Measurements from ENCODE around the gene FAM13A. TPM values are rescaled to one million over a fixed set of nuclear protein-coding genes. Genes with fewer than 3 reads are reported as not detected.

The FAM13A gene
- total and polyA plus RNA-seq, 2 donors (not counting 3 experiments of a cell fraction or from before 2014, with no cell fraction given), result 3.3 to 10.5 TPM

- no peaks in the 10 kb centered on the region for H3K27me3 ChIP-seq (ENCODE audit: control insufficient read depth in 2 of 2, insufficient read depth in 2 of 2, low read length in 2 of 2)
- H3K27ac ChIP-seq (ENCODE audit: insufficient read depth, low read depth, low read length), result no peak overlapping the region
- ChIA-PET CTCF (interaction anchor here (1.4 kb wide), 1 partner anchor 9 kb away, joined by 3 read pairs; no protein-coding TSS in a partner anchor), POLR2A (no interaction called here)
- H3K9ac ChIP-seq (replicated peaks; ENCODE audit: extremely low read depth, insufficient read depth, low read length), result no peak overlapping the region
- TF ChIP-seq CTCF (IDR thresholded peaks at IDR 0.05; ENCODE audit: extremely low read depth in 1 of 2, insufficient read depth in 1 of 2, low read depth in 1 of 2, low read length in 2 of 2), result no peak
- TF ChIP-seq MYC (IDR thresholded peaks at IDR 0.05; ENCODE audit: low read depth, low read length), result no peak
- TF ChIP-seq POLR2A (IDR thresholded peaks at IDR 0.05; ENCODE audit: low read depth, low read length), result no peak
- no peak for TF ChIP-seq MAX (IDR thresholded peaks at IDR 0.05; ENCODE audit: insufficient read depth, insufficient read length)
- no peak for TF ChIP-seq EZH2 (IDR thresholded peaks at IDR 0.05; ENCODE audit: borderline replicate concordance, low read depth, low read length, severe bottlenecking)
- TF ChIP-seq FOS (IDR thresholded peaks at IDR 0.05; ENCODE audit: borderline replicate concordance, insufficient read depth, low read length), result no peak
- TF ChIP-seq GATA2 (IDR thresholded peaks at IDR 0.05; ENCODE audit: insufficient read depth, insufficient read length, low read depth, low read length), result no peak
- TF ChIP-seq POLR2AphosphoS5 (IDR thresholded peaks at IDR 0.05; ENCODE audit: insufficient read depth, low read depth, low read length), result no peak
- no peak for TF ChIP-seq JUN (IDR thresholded peaks at IDR 0.05; ENCODE audit: borderline replicate concordance, insufficient read depth, insufficient read length, low read depth)
- no peaks in the 10 kb centered on the region for H3K4me1 ChIP-seq (ENCODE audit: control insufficient read depth, extremely low read depth, insufficient read depth, low read length)
- H3K4me2 ChIP-seq (ENCODE audit: insufficient read depth, low read length), result no peak overlapping the region
- no peak overlapping the region for H2AFZ ChIP-seq (ENCODE audit: low read depth, low read length)
- H3K36me3 ChIP-seq (ENCODE audit: control insufficient read depth in 2 of 2, extremely low read depth in 1 of 2, insufficient read depth in 2 of 2, low read length in 2 of 2), result no peaks in the 10 kb centered on the region
- no peak for FAIRE-seq
- H3K4me3 ChIP-seq (replicated peaks in 1 of 3; ENCODE audit: insufficient read depth in 1 of 3, low read depth in 1 of 3, low read length in 3 of 3), result no peak overlapping the region
- no peaks in the 10 kb centered on the region for H4K20me1 ChIP-seq (replicated peaks; ENCODE audit: control insufficient read depth, extremely low read depth, insufficient read depth, low read length)
- intact Hi-C loops (cut with micrococcal nuclease), result no loop called here
- dilution Hi-C loops (cut with MboI; ENCODE audit: extremely low pct_ligation_motif_present, low sequenced_read_pairs), result no loop called here
- no peak for DNase-seq (ENCODE audit: low read depth, low spot score)
- no peaks in the 10 kb centered on the region for H3K9me3 ChIP-seq (replicated peaks; ENCODE audit: control insufficient read depth, insufficient read depth, low read length)
- H3K79me2 ChIP-seq (ENCODE audit: control insufficient read depth, insufficient read depth, low read length), result no peaks in the 10 kb centered on the region
- BruUV-seq (replicated peaks), result no TSS peak
- H3K9me1 ChIP-seq (replicated peaks; ENCODE audit: control insufficient read depth, extremely low read depth, insufficient read depth, low read length), result no peaks in the 10 kb centered on the region
Measured at GRCh38 chr4:88940506-88940905, 116.5 kb downstream of the FAM13A start.
